ENCODE data around the gene NFATC3.

DNA sequence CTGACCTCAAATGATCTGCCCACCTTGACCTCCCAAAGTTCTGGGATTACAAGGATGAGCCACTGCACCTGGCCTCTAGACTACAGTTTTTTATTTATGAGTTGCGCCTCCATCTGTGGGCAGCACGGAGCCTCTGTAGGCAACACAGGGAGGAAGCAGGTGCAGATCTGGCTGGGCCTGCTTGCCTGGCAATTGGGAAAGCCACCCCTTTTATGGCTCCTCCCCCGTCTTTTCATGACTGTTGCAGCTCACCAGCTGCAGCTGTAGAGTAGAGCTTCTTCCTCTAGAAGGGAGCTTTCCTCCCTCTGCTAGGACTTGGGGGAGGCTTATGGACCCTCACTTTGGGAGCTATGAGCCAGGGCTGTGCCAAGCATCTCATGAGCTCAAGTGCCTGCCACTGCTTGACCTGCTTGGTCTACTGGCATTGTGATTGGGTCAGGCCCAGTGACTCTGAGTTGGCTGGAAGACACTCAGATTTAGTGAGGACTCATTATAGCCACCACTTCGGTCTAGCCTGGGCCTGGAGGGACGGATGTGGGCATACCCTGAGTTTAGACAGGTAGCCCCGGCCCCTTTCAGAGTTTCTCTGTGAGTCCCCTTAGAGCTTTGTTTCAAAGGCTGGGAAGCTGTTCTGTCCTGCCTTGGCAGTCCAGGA lies 172.2 kb downstream of the NFATC3 start:
- TF ChIP-seq POLR2A (IDR thresholded peaks at IDR 0.05), result no peak
- TF ChIP-seq, protein P1, sequence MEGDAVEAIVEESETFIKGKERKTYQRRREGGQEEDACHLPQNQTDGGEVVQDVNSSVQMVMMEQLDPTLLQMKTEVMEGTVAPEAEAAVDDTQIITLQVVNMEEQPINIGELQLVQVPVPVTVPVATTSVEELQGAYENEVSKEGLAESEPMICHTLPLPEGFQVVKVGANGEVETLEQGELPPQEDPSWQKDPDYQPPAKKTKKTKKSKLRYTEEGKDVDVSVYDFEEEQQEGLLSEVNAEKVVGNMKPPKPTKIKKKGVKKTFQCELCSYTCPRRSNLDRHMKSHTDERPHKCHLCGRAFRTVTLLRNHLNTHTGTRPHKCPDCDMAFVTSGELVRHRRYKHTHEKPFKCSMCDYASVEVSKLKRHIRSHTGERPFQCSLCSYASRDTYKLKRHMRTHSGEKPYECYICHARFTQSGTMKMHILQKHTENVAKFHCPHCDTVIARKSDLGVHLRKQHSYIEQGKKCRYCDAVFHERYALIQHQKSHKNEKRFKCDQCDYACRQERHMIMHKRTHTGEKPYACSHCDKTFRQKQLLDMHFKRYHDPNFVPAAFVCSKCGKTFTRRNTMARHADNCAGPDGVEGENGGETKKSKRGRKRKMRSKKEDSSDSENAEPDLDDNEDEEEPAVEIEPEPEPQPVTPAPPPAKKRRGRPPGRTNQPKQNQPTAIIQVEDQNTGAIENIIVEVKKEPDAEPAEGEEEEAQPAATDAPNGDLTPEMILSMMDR (IDR thresholded peaks at IDR 0.05), result no peak
